ENCODE results near the gene HSD17B2.

GRCh38 chr16:82147546-82147945, 112.5 kb downstream of the HSD17B2 start:
- TF ChIP-seq MAX (IDR thresholded peaks at IDR 0.05) (no peak), CEBPB (IDR thresholded peaks at IDR 0.05) (no peak), EP300 (IDR thresholded peaks at IDR 0.05; ENCODE audit: borderline replicate concordance) (no peak), YY1 (IDR thresholded peaks at IDR 0.05; ENCODE audit: low read depth) (no peak), REST (IDR thresholded peaks at IDR 0.05; ENCODE audit: low read depth) (no peak), TAF1 (IDR thresholded peaks at IDR 0.05; ENCODE audit: low read depth) (no peak), NFIC (IDR thresholded peaks at IDR 0.05) (no peak), CREB1 (IDR thresholded peaks at IDR 0.05; ENCODE audit: low read depth) (no peak), EGR1 (IDR thresholded peaks at IDR 0.05) (no peak)
